ENCODE data around the gene ENOSF1.

The ENOSF1 gene

DNA sequence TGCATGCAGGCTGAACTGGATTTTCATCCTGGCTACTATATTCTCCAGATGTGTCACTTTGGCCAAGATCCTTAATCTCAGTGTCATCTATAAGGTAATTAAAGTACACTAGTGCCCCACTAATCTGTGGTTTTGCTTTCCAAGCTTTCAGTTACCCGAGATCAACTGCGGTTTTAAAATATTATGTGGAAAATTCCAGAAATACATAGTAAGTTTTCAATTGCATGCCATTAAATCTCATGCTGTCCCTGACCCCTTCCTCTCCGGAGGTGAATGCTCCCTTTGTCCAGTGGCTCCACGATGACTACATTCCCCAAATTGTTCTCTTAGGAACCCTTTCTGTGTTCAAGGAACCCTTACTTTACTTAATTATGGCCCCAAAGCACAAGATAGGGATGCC, 60.3 kb downstream of the ENOSF1 start:
- Histone ChIP-seq H3K27me3 (ENCODE audit: control insufficient read depth, low read length) (no peaks in the 10 kb centered on the region), H3K27ac (ENCODE audit: low read depth, low read length) (no peak overlapping the region), H4K20me1 (ENCODE audit: control insufficient read depth, insufficient read depth, low read depth, low read length) (peaks cover 4% of the 10 kb centered on the region; the same call in 1 of the 2 replicates), H3K4me3 (ENCODE audit: low read length) (no peak overlapping the region), H3F3A (ENCODE audit: control insufficient read depth, insufficient read depth) (no peaks in the 10 kb centered on the region), H3K4me1 (ENCODE audit: control insufficient read depth, low read length) (peaks cover 32% of the 10 kb centered on the region), H3K9me3 (ENCODE audit: control insufficient read depth, insufficient read depth, low read length) (no peaks in the 10 kb centered on the region), H3K79me2 (ENCODE audit: control insufficient read depth, low read length) (peaks cover 35% of the 10 kb centered on the region), H3K9me2 (replicated peaks; ENCODE audit: control insufficient read depth, low read length) (no peaks in the 10 kb centered on the region), H3K4me2 (ENCODE audit: low read length) (no peak overlapping the region), H3K36me3 (ENCODE audit: control insufficient read depth, low read length) (no peaks in the 10 kb centered on the region)
- no peak for TF ChIP-seq EZH2phosphoT487 (IDR thresholded peaks at IDR 0.05; ENCODE audit: borderline replicate concordance, low read length)
- TF ChIP-seq, protein P1, sequence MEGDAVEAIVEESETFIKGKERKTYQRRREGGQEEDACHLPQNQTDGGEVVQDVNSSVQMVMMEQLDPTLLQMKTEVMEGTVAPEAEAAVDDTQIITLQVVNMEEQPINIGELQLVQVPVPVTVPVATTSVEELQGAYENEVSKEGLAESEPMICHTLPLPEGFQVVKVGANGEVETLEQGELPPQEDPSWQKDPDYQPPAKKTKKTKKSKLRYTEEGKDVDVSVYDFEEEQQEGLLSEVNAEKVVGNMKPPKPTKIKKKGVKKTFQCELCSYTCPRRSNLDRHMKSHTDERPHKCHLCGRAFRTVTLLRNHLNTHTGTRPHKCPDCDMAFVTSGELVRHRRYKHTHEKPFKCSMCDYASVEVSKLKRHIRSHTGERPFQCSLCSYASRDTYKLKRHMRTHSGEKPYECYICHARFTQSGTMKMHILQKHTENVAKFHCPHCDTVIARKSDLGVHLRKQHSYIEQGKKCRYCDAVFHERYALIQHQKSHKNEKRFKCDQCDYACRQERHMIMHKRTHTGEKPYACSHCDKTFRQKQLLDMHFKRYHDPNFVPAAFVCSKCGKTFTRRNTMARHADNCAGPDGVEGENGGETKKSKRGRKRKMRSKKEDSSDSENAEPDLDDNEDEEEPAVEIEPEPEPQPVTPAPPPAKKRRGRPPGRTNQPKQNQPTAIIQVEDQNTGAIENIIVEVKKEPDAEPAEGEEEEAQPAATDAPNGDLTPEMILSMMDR (IDR thresholded peaks at IDR 0.05; ENCODE audit: low read depth, low read length, poor library complexity, severe bottlenecking) = no peak

- H3K9me3 ChIP-seq (ENCODE audit: control insufficient read depth, insufficient read depth, low read length) = no peaks in the 10 kb centered on the region
- H3K36me3 ChIP-seq (ENCODE audit: control insufficient read depth, low read length) = no peaks in the 10 kb centered on the region
- H3K9me2 ChIP-seq (replicated peaks; ENCODE audit: control insufficient read depth, low read length) = no peaks in the 10 kb centered on the region
- no peak for TF ChIP-seq EZH2phosphoT487 (IDR thresholded peaks at IDR 0.05; ENCODE audit: borderline replicate concordance, low read length)
- TF ChIP-seq, protein P1 (IDR thresholded peaks at IDR 0.05; ENCODE audit: low read depth, low read length, poor library complexity, severe bottlenecking) = no peak
- no peak overlapping the region for H3K4me3 ChIP-seq (ENCODE audit: low read length)
- H3K27ac ChIP-seq (ENCODE audit: low read depth, low read length) = no peak overlapping the region
- H3K27me3 ChIP-seq (ENCODE audit: control insufficient read depth, low read length) = no peaks in the 10 kb centered on the region
- peaks cover 4% of the 10 kb centered on the region; the same call in 1 of the 2 replicates for H4K20me1 ChIP-seq (ENCODE audit: control insufficient read depth, insufficient read depth, low read depth, low read length)
- H3K79me2 ChIP-seq (ENCODE audit: control insufficient read depth, low read length) = peaks cover 20% of the 10 kb centered on the region
- no peaks in the 10 kb centered on the region for H3F3A ChIP-seq (ENCODE audit: control insufficient read depth, insufficient read depth)
- H3K4me2 ChIP-seq (ENCODE audit: low read length) = peak overlapping the region; percentile 17
- H3K4me1 ChIP-seq (ENCODE audit: control insufficient read depth, low read length) = peaks cover 21% of the 10 kb centered on the region
Measured at GRCh38 chr18:650428-650858, 62.0 kb downstream of the ENOSF1 start.

- Histone ChIP-seq H3K4me1 (ENCODE audit: control insufficient read depth, low read length) (peaks cover 12% of the 10 kb centered on the region), H3K4me2 (ENCODE audit: low read length) (no peak overlapping the region), H3K9me3 (ENCODE audit: control insufficient read depth, insufficient read depth, low read length) (no peaks in the 10 kb centered on the region), H3K27me3 (ENCODE audit: control insufficient read depth, low read length) (no peaks in the 10 kb centered on the region; the same call in 1 of the 2 replicates), H4K20me1 (ENCODE audit: control insufficient read depth, insufficient read depth, low read depth, low read length) (peaks cover 4% of the 10 kb centered on the region; the same call in 1 of the 2 replicates), H3K9me2 (replicated peaks; ENCODE audit: control insufficient read depth, low read length) (no peaks in the 10 kb centered on the region), H3K27ac (ENCODE audit: low read depth, low read length) (no peak overlapping the region), H3F3A (ENCODE audit: control insufficient read depth, insufficient read depth) (no peaks in the 10 kb centered on the region), H3K4me3 (ENCODE audit: low read length) (no peak overlapping the region), H3K36me3 (ENCODE audit: control insufficient read depth, low read length) (no peaks in the 10 kb centered on the region), H3K79me2 (ENCODE audit: control insufficient read depth, low read length) (peaks cover 10% of the 10 kb centered on the region)
- TF ChIP-seq, protein P1 (IDR thresholded peaks at IDR 0.05; ENCODE audit: low read depth, low read length, poor library complexity, severe bottlenecking) = no peak
- TF ChIP-seq EZH2phosphoT487 (IDR thresholded peaks at IDR 0.05; ENCODE audit: borderline replicate concordance, low read length) = no peak
Measured at GRCh38 chr18:649341-649740, 63.1 kb downstream of the ENOSF1 start.

Data from DOHH2 (cell line).